NCI-H2227 treated with DMSO at 0.1 percent for 48 hours (cell line): ENCODE data around the gene AJUBA.
A peak's percentile ranks its signal among the peaks of the same experiment; 100 is the strongest.
"Not testable (repeated sequence)": the region's sequence is repeated elsewhere in the genome, so short reads cannot be mapped to it uniquely, and the experiment has no call there.

Experiments used
- DNase-seq: peaks from one replicate; lab custom pipeline; 2025; lab: John Stamatoyannopoulos, UW

AJUBA gene

DNA sequence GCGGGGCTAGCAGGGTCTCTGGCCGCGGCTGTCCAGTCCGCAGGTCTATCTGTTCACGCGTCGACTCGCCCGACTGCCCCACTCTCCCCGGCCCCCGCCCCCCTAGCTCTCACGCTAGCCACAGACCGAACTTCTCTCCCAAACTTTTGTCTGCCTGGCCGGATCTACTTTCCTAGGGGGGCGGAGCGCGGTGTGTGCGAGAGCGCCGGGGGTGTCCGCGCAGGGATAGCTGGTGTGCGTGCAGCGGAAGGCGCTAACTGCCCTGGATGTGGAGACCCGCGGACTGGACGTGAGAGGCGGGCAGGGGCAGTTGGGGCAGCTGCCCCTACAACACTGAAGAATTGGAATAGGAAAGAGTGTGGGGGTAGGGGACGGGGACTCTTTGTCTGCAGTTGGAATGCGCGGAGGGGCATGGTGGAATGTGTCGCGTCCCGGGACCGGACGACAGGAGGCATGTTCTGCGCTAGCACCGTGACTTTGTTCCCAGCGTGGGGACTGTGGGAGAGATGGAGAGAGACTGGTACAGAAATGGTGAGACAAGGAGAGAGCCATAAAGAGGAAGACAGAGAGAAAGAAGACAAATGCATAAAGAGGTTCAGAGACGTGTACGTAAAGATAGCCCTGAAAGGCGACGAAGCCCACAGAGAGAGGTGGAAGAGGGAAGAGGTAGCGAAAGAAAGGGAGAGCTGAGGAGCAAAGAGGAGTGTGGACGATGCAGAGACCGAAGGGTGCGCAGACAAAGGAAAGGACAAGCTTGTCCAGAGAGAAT lies at the start of gene AJUBA:
AJUBA (minus strand) TSS at position 75 of the 769 bp plus-strand sequence. CDS start 285 bp downstream, outside the sequence.
- DNase-seq, result no peak

DNA sequence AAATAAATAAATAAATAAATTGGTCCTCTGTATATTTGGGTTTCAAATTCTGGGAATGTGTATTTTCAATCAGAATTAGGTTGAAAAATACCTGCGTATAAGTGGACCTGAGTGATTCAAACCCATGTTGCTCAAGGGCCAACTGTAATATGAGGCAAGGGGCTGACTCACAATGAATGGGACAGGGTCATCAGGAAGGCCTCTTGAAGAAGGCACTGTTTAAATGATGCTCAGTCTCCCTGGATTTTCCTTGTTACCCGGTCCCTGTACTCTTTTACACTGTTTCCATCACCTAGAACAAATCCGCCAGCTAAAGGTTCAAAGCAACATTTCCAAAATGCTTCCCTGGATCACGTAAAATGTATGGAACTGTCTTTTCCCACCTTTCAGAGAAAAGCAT lies 48.6 kb upstream of the AJUBA start:
- no peak for DNase-seq

DNA sequence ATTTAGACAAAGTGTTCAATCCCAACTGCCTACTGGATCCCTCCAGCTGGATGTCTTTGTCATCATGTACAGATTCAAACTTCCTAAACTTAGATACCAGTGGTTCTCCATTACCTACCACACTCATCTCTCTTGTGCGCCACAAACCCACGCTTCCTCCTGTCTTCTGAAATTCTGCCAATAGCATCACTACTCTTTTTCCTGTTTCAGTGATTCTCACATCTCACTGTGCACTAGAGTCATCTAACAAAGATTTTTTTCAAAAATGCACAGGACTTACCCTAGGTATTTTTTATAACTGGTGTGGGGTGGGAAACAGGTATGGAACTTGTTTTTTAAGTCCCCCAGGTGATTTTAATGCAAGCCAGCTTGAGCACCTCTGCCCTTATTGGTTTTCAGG lies 46.4 kb upstream of the AJUBA start:
- no peak for DNase-seq

DNA sequence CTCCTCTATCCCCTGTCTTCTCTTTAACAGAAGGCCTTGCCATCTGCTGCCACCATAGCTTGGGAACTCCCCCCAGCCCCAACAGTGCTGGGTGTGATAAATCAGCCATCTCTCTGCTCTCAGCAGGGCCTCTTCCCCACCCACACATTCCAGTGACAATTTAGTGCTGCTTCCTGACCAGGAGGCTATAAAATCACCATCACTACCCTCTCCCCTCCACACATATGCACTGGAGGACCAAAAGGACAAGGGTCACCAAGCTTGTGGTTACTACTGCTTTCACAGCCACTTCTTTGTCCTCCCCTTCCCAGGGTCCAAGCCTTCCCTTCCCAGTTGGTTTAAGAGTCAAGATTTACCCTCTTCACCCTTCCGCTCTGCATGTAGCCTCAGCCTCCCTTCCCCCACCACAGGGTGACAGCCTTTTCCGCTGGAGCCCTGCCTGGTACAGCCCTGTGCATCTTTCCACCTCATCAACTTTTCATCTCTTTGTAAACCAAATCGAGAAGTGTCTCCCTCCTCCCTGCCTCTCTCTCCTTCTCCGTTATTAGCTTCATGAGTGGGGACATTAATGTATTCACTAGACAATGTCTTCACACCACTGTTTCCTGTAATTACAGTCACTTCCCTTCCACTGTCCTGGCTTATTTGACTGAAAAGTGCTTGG lies 42.9 kb upstream of the AJUBA start:
- DNase-seq, result peak; percentile 74

DNA sequence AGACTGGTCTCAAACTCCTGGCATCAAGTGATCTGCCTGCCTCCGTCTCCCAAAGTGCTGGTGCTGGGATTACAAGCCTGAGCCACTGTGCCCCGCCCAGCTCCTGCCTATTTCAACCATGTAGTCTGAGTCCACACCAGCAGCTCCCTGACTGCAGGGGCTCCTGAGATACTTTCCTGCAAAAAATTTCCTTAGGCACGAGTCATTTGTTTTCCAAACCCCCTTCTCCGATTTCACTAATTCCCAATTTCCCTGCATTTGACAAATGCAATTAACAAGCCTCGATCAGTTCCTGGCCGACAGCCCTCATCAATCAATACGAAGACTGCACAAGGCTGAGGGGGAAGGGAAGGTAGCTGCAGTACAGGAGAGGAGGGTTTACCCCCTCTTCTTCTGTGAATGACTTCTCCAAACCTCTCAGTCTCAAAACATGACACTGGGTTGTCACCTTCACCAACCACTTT lies 42.3 kb upstream of the AJUBA start:
- no peak for DNase-seq

DNA sequence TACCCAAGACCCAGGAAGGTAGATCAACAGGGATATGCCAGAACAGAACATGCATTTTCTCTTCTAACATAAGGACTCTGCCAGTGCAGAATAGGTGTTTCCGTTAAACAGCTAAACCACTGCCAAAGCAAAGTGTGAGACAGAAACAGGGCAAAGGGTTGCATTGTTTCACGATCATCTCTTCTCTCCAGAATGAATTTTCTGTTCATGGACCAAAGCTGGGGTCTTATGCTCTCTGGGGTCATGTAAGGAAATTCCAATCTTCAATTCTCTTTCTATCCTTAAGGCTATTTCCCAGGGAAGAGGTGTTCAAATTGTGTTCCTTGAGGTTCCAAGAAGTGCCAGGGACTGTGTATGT lies 41.4 kb upstream of the AJUBA start:
- no peak for DNase-seq

DNA sequence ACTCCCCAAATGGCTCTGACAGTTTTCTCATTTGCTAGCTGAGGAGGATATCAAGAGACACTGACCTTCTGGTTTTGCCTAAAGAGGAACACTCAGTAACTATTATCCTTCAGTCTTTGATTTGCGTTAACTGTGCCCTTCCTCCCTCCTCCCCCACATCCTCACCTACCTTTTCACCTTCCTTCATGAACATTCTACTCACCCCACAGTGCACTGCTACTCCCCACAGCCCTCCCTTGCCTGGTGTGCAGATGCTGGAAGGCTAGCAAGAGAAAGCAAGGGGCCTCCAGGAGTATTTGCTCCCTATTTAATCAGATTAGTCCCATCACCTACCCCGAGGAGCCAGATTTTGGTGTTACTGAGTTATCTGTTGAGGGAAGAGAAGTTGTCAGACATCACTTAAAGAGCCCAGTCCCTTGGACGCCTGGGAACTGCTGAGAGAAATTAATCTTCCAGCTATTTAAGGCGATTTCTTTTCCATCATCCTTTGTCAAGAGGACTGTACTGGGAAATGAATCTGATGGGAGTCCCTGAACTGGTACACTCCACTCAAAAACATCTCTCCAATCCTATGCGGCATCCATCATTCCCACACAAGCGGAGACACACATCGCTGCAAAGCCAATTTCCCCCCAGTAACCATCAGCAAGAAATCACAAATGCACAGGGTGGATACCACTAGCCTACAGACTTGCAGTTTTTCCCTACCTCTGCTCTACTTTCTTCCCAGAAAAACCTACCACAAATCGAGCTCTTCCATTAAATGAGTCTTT lies 40.9 kb upstream of the AJUBA start:
- DNase-seq, result no peak

DNA sequence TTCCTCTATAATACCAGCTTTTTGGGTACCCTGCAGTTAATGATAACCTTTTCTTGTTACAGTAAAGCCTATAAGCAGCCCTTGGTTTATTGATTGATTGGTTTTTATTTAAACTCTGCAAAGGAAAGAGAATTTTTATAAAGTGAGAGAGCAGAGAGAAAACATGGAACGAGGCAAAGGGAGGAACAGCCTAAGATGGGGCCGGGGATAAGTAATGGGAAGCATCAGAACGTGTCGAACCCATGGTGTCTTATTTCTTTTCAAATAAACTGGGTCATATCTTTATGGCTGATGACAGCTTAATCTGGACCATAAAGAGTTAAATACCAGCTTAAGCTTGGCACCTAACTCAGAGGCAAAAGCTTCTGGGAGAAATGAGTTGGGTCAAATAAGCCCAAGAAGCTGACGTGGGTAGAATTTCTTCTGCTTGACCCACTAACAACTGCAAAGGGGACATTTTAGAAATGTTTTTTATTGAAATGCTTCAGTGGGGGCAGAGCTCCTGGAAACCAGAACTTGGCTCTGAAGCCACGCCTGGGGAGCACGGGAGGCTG lies 39.6 kb upstream of the AJUBA start:
- no peak for DNase-seq

DNA sequence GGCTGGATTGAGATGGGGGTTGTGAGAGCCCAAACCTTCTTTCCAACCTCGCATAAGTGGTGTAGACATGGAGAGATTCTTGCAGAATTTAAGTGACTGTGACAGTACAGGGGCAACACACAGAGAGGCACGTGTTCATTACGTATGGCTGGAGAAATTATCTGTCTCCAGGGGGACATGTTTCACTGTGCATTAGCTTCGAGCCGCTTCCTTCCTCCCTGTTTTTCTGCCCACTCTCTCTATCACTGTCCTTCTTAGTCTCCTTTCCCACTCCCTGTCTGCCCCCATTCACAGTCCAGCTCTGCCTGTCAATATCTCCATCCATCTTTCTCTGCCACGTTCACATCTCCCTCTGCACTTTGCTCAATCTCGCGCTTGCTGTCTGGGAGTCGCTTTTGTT lies 39.1 kb upstream of the AJUBA start:
- DNase-seq, result no peak

DNA sequence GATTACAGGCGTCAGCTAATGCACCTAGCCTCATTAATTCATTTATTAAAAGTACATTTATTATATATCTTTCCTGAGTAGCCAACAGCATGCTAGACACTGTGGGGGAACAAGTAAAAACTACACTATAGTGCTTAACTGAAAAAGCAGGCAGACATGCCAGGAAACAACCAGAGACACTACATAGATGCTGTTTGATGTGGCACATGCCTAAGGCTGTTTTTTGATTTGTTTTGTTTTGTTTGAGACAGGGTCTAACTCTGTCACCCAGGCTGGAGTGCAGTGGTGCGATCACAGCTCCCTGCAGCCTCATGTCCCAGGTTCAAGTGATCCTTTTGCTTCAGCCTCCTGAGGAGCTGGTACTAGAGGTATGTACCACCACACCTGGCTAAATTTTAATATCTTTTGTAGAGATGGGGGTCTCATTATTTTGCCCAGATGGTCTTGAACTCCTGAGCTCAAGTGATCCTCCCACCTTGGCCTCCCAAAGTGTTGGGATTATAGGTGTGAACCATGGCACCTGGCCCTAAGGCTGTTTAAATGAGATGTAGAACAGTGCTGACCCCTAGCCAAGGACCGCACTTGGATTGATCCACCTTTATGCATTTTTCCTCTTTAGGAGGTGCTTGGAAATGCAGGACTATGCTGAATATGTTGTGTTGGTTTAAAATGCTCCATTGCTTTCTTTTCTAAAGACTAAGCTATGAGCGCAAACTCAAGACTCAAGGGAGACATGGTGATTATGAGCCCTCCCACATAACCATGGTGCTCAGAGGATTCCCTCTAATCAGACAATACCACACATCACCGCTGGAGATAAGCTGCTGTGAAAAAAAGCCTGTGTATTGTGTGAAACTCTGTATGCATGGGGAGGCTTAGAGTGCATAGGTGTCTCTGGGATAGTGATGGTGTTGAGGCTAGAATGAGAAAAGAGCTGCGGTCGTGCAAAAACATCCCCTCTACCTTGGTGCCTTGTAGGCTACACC lies 38.1 kb upstream of the AJUBA start:
- no peak for DNase-seq

DNA sequence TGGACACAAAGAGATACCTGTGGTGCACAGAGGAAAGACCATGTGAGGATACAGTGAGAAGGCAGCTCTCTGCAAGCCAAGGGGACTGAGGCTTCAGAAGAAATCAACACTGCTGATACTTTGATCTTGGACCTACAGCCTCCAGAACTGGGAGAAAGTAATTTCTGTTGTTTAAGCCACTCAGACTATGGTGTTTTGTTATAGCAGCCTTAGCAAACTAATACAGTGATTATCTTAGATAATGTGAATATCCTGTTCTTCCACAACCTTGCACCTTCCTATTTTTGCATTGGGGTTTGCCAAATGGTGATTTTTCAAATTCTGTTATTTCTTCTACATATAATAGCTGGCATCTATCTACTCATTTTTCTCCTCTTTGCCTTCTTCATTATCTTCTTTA lies 35.8 kb upstream of the AJUBA start:
- DNase-seq, result no peak

DNA sequence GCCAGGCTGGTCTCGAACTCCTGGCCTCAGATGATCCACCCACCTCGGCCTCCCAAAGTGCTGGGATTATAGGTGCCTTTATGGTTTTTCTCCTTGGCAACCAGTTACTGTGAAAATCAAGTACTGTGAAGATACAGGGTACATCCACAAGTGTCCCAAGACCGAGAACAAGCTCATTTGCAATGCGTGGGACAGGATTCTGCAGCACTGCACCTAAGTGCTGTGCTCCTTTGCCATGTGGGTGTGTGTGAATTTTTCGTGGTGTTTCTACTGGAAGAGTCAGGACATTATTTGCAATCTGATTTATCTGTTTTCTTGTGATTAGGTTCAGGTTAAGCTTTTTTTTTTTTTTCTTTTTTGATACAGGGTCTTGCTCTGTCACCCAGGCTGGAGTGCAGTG lies 34.7 kb upstream of the AJUBA start:
- no peak for DNase-seq

DNA sequence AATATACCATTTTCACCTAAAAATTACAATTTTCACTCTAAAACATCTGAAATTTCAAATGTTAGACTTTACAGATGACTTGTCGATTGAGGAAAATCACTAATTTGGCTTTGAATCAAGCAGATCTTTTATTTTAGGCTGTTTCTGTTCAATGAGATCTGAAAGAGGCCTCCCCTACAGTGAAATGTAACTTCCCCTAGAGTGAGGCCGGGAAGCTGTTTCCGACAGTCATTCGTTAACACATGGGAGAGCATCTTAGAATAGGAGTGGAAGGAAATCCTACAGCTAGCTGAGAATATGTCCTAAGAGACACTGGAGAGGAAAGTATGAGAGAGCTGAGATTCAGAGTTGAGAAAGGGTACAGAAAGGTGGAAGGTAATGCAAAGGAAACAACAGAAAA lies 33.3 kb upstream of the AJUBA start:
- no peak for DNase-seq

DNA sequence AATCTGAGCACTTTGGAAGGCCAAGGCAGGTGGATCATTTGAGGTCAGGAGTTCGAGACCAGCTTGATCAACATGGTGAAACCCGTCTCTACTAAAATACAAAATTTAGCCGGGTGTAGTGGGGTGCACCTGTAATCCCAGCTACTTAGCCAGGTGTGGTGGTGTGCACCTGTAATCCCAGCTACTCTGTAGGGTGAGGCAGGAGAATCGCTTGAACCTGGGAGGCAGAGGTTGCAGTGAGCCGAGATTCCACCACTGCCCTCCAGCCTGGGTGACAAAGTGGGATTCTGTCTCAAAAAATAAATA lies 31.4 kb upstream of the AJUBA start:
- not testable (repeated sequence) for DNase-seq

DNA sequence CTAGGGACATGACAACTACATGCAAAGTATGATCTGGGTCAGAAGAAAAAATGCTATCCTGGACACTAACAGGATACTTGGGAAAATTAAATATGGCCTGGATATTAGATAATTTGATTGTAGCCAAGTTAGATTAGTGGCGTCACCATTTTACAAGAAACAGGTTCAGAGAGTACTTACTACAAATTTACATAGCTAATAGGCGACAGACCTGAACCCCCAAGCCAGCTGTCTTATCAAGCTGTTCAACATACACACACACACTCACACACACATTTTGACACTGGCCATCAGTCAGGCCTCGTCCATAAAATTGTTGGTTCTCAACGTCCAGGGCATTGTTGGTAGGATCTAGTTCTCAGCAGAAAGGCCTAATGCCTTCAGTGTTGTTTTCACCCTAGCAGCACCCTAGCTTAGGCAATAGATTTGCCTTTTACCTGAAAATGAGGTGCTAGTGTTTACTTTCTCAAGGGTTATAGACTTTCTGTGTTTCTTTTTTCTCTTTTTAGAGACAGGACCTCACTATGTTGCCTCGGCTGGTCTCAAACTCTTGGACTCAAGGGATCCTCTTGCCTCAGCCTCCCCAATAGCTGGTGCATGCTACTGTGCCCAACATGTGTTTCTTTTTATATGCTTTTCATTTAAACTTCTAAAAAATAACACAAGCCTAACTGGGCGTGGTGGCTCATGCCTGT lies 30.9 kb upstream of the AJUBA start:
- DNase-seq, result no peak

DNA sequence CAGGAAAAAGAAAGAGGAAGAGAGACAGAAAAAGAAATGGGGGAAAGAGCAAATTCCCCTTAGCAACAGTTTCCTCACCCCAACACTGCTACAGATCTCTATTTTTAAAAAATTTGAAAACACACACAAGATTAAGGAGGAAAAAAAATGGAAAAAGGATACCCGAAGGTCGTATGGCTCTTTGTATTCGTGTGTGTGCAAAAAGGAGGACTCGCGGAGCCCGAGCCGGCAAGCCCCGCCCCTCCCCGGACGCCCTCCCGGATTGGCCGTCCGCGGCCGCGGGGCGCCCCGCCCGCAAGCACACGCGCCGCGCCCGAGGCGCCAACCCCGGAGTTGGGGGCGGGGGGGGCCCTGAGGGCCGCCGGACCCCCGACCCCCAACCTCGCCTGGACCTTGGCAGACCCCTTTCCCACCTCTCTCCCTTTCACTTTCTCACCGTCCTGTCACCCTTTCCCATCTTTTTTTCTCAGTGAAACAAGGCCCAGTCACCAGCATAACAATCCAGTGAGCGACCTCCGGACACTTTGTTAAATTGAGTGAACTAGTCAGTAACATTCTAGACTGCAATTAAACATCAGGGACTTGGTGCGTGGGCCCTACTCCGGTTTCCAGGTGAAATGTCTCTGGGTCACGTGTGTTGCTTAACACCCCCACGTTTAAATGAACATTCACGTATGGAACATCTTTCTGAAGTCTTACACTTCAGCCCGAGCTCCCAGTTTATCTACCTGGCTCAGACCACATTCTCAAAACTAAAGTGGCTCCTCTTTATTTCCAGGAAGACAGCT lies 27.8 kb upstream of the AJUBA start, which contains the start of gene C14orf93:
C14orf93 (minus strand) TSS at position 205 of the 788 bp plus-strand sequence. CDS start 11,120 bp downstream, outside the sequence.
- peak; percentile 69 for DNase-seq

DNA sequence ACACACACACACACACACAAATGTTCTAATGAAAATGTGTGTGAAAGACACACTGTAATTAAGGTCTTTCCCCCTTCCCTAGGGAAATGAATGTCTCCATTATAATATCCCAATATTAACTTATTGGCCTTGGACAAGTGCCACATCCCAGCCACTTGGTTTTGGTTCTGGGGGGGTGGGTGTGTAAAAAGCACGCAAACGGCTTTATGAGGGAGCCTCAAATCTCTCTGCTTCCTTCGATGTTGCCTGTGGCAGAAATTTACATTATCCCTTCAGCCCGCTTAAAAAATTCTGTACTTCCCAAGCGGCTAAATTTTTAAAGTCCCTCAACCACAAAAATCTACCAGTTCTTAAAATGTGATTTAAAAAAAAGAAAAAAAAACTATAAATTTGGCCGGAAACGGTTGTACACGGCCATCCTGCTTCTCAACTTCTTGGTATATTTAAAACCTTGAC lies 27.2 kb upstream of the AJUBA start:
- DNase-seq, result no peak

DNA sequence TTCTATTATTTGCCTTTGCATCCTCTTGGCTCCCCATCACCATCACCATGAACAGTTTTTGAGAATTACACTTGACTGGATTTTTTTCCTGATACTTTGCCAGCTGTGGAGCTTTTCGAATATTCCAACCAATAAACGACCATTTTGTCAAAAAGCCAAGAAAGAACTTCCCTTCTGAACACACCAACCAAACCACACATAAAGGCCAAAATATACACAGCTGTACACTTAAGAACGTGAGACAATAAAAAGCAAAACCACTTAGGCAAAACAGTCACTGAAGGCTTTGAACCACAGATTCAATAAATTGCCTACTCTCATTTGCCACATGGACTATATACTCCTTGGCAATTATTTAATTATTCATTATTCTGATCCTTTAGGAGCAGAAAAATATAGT lies 26.5 kb upstream of the AJUBA start:
- no peak for DNase-seq

DNA sequence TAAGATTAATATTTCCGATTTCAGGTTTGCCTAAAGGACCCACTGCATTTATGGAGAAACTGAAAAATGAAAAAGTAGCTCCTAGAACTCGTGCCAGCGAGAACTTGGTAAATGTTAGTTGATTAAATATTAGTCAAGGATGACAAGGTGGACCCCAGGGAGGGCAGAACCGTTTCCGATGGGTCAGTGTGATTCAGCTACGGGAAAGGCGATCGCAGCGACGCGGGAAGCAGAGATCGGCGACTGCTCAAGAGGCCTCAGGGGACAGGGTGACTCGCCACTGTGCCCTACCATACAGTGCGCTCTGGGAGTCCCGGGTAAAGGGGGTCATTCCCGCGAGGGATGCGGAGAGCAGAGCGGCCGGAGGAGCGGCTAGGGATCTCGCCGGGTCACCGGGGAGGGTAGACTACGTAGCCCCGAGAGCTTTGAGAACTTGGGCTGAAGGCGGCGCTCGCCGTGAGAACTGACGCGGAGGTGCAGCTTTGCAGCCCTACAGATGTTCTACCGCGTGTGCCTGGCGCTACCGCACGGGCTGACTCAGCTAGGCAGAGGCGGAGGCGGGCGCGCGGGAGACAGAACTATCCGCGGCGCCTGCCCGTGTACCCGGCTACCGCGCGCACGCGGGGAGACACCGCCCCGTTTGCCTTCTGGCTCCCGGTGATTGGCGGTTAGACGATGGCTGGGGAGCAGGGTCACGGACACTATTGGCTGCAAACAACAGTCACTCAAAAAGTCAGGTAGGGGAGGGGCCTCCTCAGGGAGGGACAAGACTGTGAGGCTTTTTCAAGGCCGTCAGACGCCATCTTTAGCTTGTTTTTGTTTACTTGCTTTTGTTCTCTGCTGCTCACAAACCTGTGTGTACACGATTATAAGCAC lies 24.4 kb upstream of the AJUBA start:
- DNase-seq, result peak; percentile 98
